Type B pancreatic cell (in vitro differentiated cells): ENCODE data around the gene SYNPR. TPM values are rescaled to one million over a fixed set of nuclear protein-coding genes. Genes with fewer than 3 reads are reported as not detected.

Experiments
- DNase-seq: peaks from one replicate; pipeline ENCODE4 v3.0.0; 2021; ENCODE audit warnings: mixed read lengths; ENCODE audit not compliant: unreplicated experiment; ENCODE audit errors: extremely low spot score
- H3K27ac Mint-ChIP-seq: 2 replicates; pipeline ENCODE4 v1.8.0; 2021; ENCODE audit warnings: mild to moderate bottlenecking, mixed read lengths
- H3K27me3 Mint-ChIP-seq: 2 replicates; pipeline ENCODE4 v1.8.0; 2021; ENCODE audit warnings: mixed read lengths
- H3K36me3 Mint-ChIP-seq: 2 replicates; pipeline ENCODE4 v1.8.0; 2021; ENCODE audit warnings: mixed read lengths
- H3K4me1 Mint-ChIP-seq: one replicate; pipeline ENCODE4 v1.8.0; 2021; ENCODE audit warnings: mixed read lengths; ENCODE audit not compliant: unreplicated experiment
- H3K4me3 Mint-ChIP-seq: 2 replicates; pipeline ENCODE4 v1.8.0; 2021; ENCODE audit warnings: mild to moderate bottlenecking, mixed read lengths
- H3K9me3 Mint-ChIP-seq: 2 replicates; pipeline ENCODE4 v1.8.0; 2021; ENCODE audit warnings: mixed read lengths
- total RNA-seq: library from RNA; stranded (reverse); gene quantifications from 2 replicates; pipeline ENCODE4 v1.2.1, GENCODE V29; 2021; ENCODE audit warnings: low replicate concordance
- TF ChIP-seq, protein P1 (sequence below): fragments of 200-600 bp; sonication (generic); conservative IDR thresholded peaks from 2 replicates; pipeline ENCODE4 v1.5.0; 2021; ENCODE audit warnings: antibody characterized with exemption, mild to moderate bottlenecking

The SYNPR gene
- total RNA-seq, 1 donor from 2014 or later: 2.3 TPM

DNA sequence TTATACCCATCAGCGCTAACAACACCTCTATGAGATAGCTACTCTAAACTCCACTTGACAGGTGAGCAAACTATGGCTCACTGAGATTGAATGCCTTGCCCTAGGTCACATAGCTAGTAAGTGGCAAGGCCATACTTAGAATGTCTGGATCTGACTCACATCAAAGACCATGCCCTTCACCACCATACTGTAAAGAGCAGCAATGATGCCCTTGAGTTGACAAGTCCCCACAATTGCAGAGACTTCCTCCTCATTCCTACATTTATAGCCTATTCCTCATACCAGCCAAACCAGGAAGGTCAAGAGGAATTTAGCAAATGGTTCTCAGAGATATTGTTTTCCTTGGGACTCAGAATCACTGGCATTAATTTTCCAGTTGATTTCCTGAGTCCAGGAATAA is 216.5 kb downstream of the SYNPR start:
- DNase-seq: no peak
- Mint-ChIP-seq H3K27me3 (no peaks in the 10 kb centered on the region), H3K4me3 (no peak overlapping the region), H3K4me1 (no peaks in the 10 kb centered on the region), H3K27ac (no peak overlapping the region), H3K9me3 (no peaks in the 10 kb centered on the region), H3K36me3 (no peaks in the 10 kb centered on the region)
- TF ChIP-seq, protein P1, sequence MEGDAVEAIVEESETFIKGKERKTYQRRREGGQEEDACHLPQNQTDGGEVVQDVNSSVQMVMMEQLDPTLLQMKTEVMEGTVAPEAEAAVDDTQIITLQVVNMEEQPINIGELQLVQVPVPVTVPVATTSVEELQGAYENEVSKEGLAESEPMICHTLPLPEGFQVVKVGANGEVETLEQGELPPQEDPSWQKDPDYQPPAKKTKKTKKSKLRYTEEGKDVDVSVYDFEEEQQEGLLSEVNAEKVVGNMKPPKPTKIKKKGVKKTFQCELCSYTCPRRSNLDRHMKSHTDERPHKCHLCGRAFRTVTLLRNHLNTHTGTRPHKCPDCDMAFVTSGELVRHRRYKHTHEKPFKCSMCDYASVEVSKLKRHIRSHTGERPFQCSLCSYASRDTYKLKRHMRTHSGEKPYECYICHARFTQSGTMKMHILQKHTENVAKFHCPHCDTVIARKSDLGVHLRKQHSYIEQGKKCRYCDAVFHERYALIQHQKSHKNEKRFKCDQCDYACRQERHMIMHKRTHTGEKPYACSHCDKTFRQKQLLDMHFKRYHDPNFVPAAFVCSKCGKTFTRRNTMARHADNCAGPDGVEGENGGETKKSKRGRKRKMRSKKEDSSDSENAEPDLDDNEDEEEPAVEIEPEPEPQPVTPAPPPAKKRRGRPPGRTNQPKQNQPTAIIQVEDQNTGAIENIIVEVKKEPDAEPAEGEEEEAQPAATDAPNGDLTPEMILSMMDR: no peak

DNA sequence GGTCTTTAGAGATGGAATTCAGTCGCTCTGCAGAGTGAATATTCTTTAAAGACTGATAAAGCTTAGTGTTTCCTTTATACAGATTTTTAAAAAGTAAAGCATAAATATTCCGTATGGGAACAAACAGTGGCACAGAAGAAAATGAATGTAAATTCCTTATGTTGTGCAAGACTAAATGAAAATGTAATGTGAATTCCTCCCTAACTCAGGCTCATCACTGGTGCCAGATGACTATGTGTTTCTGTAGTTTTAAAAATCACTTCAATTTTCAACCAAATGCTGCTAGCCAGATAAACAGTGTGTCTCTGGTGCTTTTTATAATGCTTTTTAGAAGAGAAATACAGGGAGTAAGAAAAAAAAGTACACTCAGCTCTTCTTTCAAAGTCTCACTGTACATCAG is 219.5 kb downstream of the SYNPR start:
- H3K9me3 Mint-ChIP-seq: no peaks in the 10 kb centered on the region
- H3K4me1 Mint-ChIP-seq: no peaks in the 10 kb centered on the region
- H3K27ac Mint-ChIP-seq: no peak overlapping the region
- H3K27me3 Mint-ChIP-seq: no peaks in the 10 kb centered on the region
- H3K36me3 Mint-ChIP-seq: no peaks in the 10 kb centered on the region
- no peak overlapping the region for H3K4me3 Mint-ChIP-seq
- no peak for DNase-seq
- TF ChIP-seq, protein P1: no peak

DNA sequence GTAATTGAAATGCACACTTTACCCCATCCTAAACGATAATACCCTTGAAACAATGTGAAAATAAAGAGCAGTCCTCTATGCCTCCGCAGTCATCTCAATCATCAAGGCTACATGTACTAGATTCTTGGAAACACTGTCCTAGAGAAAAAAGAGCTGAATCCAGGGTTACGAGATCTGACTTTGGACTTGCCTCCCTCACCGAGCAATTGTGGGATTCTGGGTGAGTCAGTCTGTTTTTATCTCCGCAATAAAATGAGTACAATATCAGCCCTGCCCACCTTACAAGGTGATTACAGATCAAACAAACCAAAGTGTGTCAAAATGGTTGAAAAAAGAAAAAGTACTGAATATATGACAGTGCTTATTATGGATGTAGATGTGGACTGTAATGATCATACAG is 222.1 kb downstream of the SYNPR start:
- TF ChIP-seq, protein P1: no peak
- H3K27ac Mint-ChIP-seq: no peak overlapping the region
- H3K27me3 Mint-ChIP-seq: no peaks in the 10 kb centered on the region
- no peaks in the 10 kb centered on the region for H3K36me3 Mint-ChIP-seq
- DNase-seq: no peak
- no peaks in the 10 kb centered on the region for H3K9me3 Mint-ChIP-seq
- no peak overlapping the region for H3K4me3 Mint-ChIP-seq
- H3K4me1 Mint-ChIP-seq: no peaks in the 10 kb centered on the region

DNA sequence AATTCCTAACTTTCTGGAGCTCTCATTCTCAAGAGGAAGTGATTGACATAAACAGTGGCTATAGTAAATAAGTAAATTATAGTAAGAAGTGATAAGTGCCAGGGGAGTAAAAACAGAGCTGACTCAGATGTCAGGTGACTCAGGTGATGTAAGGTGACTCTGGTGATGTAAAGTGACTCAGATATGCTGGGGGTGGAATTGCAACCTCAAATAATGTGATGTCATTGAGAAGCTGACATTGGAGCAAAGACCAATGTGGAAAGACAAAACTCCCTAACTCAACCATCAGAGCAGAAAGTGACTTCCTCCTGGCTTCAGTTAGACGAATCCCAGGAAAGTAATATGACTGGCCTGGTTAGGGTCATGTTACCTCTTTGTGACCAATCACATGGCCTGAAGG is 230.2 kb downstream of the SYNPR start:
- no peak for DNase-seq
- H3K9me3 Mint-ChIP-seq: no peaks in the 10 kb centered on the region
- H3K27ac Mint-ChIP-seq: peak overlapping the region; percentile 60
- H3K36me3 Mint-ChIP-seq: no peaks in the 10 kb centered on the region
- no peaks in the 10 kb centered on the region for H3K4me1 Mint-ChIP-seq
- no peak overlapping the region for H3K4me3 Mint-ChIP-seq
- TF ChIP-seq, protein P1: no peak
- H3K27me3 Mint-ChIP-seq: no peaks in the 10 kb centered on the region

DNA sequence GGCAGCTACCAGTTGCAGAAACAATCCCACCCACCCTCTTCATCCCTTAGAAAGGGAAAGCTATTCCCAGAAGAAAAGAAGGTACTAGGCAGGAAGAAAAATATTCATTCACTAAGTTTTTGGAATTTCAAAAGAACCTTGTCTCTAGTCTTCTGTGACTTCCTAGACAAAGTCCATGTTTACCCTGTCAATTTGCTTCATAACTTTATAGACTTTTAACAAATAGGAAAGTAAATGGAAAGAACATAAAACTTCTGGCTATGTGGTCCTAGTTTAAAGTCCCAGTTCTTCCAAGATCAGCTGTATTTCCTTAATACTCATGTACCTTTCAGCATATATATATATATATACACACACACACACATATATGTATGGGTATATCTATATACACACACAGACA is 230.7 kb downstream of the SYNPR start:
- DNase-seq: no peak
- H3K4me1 Mint-ChIP-seq: no peaks in the 10 kb centered on the region
- H3K27me3 Mint-ChIP-seq: no peaks in the 10 kb centered on the region
- no peaks in the 10 kb centered on the region for H3K9me3 Mint-ChIP-seq
- no peak overlapping the region for H3K4me3 Mint-ChIP-seq
- TF ChIP-seq, protein P1: no peak
- H3K36me3 Mint-ChIP-seq: no peaks in the 10 kb centered on the region
- H3K27ac Mint-ChIP-seq: peak overlapping the region; percentile 60

DNA sequence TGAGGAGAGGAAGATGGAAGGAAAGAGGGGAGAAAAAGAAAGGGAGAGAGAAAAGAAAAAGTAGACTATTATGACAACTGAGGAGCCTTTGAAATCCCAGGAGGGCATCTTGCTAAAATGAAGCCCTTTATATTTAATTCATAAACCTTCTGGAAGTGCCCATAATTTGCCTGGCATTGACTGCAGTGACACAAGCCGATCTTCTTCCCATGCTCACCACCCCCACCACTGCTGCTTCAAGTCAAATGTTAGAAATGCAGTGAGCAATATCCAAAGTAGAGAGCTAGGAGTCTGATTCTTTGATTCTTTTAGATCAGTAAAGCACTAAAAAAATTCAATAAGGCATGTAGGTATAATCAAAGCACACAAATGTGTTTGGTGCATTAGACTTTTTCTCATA is 235.7 kb downstream of the SYNPR start:
- Mint-ChIP-seq H3K27me3 (peaks cover 4% of the 10 kb centered on the region), H3K9me3 (no peaks in the 10 kb centered on the region), H3K27ac (no peak overlapping the region), H3K4me3 (no peak overlapping the region), H3K36me3 (no peaks in the 10 kb centered on the region), H3K4me1 (no peaks in the 10 kb centered on the region)
- no peak for DNase-seq
- TF ChIP-seq, protein P1: no peak
